Measurements from ENCODE around the gene PSMA2. TPM values are rescaled to one million over a fixed set of nuclear protein-coding genes. Genes with fewer than 3 reads are reported as not detected.

Gene PSMA2
- 92.8 TPM for total RNA-seq
- long read RNA-seq, transcript PSMA2-201 (8 exons, 1,487 nt), result major isoform, 212 of 214 reads
- long read RNA-seq, partial matches to known transcripts, result 2 of 214 reads
- long read RNA-seq, other reads (novel, unspliced or antisense), result 0 of 214 reads

GRCh38 chr7:42931834-42932651 is at the start of gene PSMA2, which contains the start of gene MRPL32:
Gene PSMA2, minus strand, starts transcription at chr7:42932174. Its CDS starts 16 bp downstream, at chr7:42932158.
Gene MRPL32, plus strand, starts transcription at chr7:42932376. Its CDS starts 11 bp downstream, at chr7:42932387.
- DNase-seq (peak; percentile 96), ATAC-seq (ENCODE audit: poor library complexity) (peak; percentile 100)
- intact Hi-C loops (cut with DNase I), result no loop called here

- DNase-seq, result no peak
- ATAC-seq (ENCODE audit: poor library complexity), result no peak
- intact Hi-C loops (cut with DNase I), result no loop called here
Measured at GRCh38 chr7:42981601-42982000, 49.6 kb upstream of the PSMA2 start.

- DNase-seq, result no peak
- ATAC-seq (ENCODE audit: poor library complexity), result no peak
Measured at GRCh38 chr7:42980514-42980913, 48.5 kb upstream of the PSMA2 start.

GRCh38 chr7:42980084-42980483 is 48.1 kb upstream of the PSMA2 start:
- ATAC-seq (ENCODE audit: poor library complexity), result no peak
- intact Hi-C loops (cut with DNase I), result no loop called here

More at GRCh38 chr7:42980514-42980913, 48.5 kb upstream of the PSMA2 start:
- intact Hi-C loops (cut with DNase I), result no loop called here

GRCh38 chr7:42978496-42978895 is 46.5 kb upstream of the PSMA2 start:
- intact Hi-C loops (cut with DNase I), result no loop called here
- ATAC-seq (ENCODE audit: poor library complexity), result no peak
- DNase-seq, result no peak

More at GRCh38 chr7:42980084-42980483, 48.1 kb upstream of the PSMA2 start:
- no peak for DNase-seq

GRCh38 chr7:42976371-42976770 is 44.4 kb upstream of the PSMA2 start:
- ATAC-seq (ENCODE audit: poor library complexity), result no peak
- intact Hi-C loops (cut with DNase I), result no loop called here

GRCh38 chr7:42972699-42973500 is 40.9 kb upstream of the PSMA2 start:
- peak; percentile 85 for ATAC-seq (ENCODE audit: poor library complexity)
- DNase-seq, result no peak
- intact Hi-C loops (cut with DNase I), result no loop called here

More at GRCh38 chr7:42976371-42976770, 44.4 kb upstream of the PSMA2 start:
- DNase-seq, result no peak

GRCh38 chr7:42967391-42967790 is 35.4 kb upstream of the PSMA2 start:
- DNase-seq (no peak), ATAC-seq (ENCODE audit: poor library complexity) (no peak)
- intact Hi-C loops (cut with DNase I), result no loop called here

GRCh38 chr7:42964849-42965805 is 33.2 kb upstream of the PSMA2 start:
- intact Hi-C loops (cut with DNase I), result no loop called here
- no peak for DNase-seq
- peak; percentile 96 for ATAC-seq (ENCODE audit: poor library complexity)

GRCh38 chr7:42964293-42964692 is 32.3 kb upstream of the PSMA2 start:
- ATAC-seq (ENCODE audit: poor library complexity), result no peak
- no peak for DNase-seq
- intact Hi-C loops (cut with DNase I), result no loop called here

GRCh38 chr7:42961170-42961569 is 29.2 kb upstream of the PSMA2 start:
- ATAC-seq (ENCODE audit: poor library complexity) (no peak), DNase-seq (no peak)
- intact Hi-C loops (cut with DNase I), result no loop called here

GRCh38 chr7:42960762-42961161 is 28.8 kb upstream of the PSMA2 start:
- no peak for ATAC-seq (ENCODE audit: poor library complexity)
- no peak for DNase-seq
- intact Hi-C loops (cut with DNase I), result no loop called here

- DNase-seq (no peak), ATAC-seq (ENCODE audit: poor library complexity) (no peak)
- intact Hi-C loops (cut with DNase I), result no loop called here
Measured at GRCh38 chr7:42959549-42959948, 27.6 kb upstream of the PSMA2 start.

- DNase-seq, result no peak
- no peak for ATAC-seq (ENCODE audit: poor library complexity)
- intact Hi-C loops (cut with DNase I), result no loop called here
Measured at GRCh38 chr7:42956062-42956461, 24.1 kb upstream of the PSMA2 start.

- ATAC-seq (ENCODE audit: poor library complexity), result no peak
- DNase-seq, result no peak
Measured at GRCh38 chr7:42953994-42954393, 22.0 kb upstream of the PSMA2 start.

GRCh38 chr7:42952328-42952727 is 20.4 kb upstream of the PSMA2 start:
- intact Hi-C loops (cut with DNase I), result no loop called here
- ATAC-seq (ENCODE audit: poor library complexity) (no peak), DNase-seq (no peak)

More at GRCh38 chr7:42953994-42954393, 22.0 kb upstream of the PSMA2 start:
- intact Hi-C loops (cut with DNase I), result no loop called here

GRCh38 chr7:42950417-42950816 is 18.4 kb upstream of the PSMA2 start:
- intact Hi-C loops (cut with DNase I), result no loop called here
- ATAC-seq (ENCODE audit: poor library complexity), result no peak

GRCh38 chr7:42947521-42947920 is 15.5 kb upstream of the PSMA2 start:
- DNase-seq, result no peak
- intact Hi-C loops (cut with DNase I), result no loop called here
- ATAC-seq (ENCODE audit: poor library complexity), result no peak

More at GRCh38 chr7:42950417-42950816, 18.4 kb upstream of the PSMA2 start:
- DNase-seq, result no peak

All from Right ventricle myocardium superior (tissue), 1 donor.